HepG2 (cell line): Measurements from ENCODE around the gene CEP164. TPM values are rescaled to one million over a fixed set of nuclear protein-coding genes. Genes with fewer than 3 reads are reported as not detected.

Experiments
- HCFC1 ChIP-seq: fragments of 150-350 bp; IDR thresholded peaks from 2 replicates; pipeline ENCODE4 v1.6.1; 2014; ENCODE audit warnings: low read depth, low read length
- KDM1A ChIP-seq: IDR thresholded peaks from 2 replicates; pipeline ENCODE4 v1.6.1; 2016; ENCODE audit warnings: missing compliant biosample characterization
- NFE2L2 ChIP-seq: fragments of 150-350 bp; IDR thresholded peaks from 2 replicates; pipeline ENCODE4 v1.6.1; 2014; ENCODE audit warnings: low read length
- RFX5 ChIP-seq: IDR thresholded peaks from 2 replicates; pipeline ENCODE4 v1.6.1; 2011; ENCODE audit warnings: low read depth, low read length, improper control_type of control experiment
- TBL1XR1 ChIP-seq: fragments of 150-350 bp; IDR thresholded peaks from 2 replicates; pipeline ENCODE4 v1.6.1; 2014; ENCODE audit warnings: borderline replicate concordance, low read length; ENCODE audit not compliant: partially characterized antibody
- ZNF263 ChIP-seq: sonication (generic); formaldehyde crosslinking; IDR thresholded peaks from 2 replicates; pipeline ENCODE4 v1.4.0; 2020; ENCODE audit warnings: missing genetic modification reagents
- ZNF687 ChIP-seq: sonication (generic); formaldehyde crosslinking; IDR thresholded peaks from 2 replicates; pipeline ENCODE4 v1.5.1; 2020; ENCODE audit warnings: mild to moderate bottlenecking, missing genetic modification reagents, moderate library complexity
- ZNF740 ChIP-seq: sonication (generic); formaldehyde crosslinking; IDR thresholded peaks from 2 replicates; pipeline ENCODE4 v1.4.0; 2020; ENCODE audit warnings: missing genetic modification reagents
- polyA plus RNA-seq, 8 experiments: library from polyadenylated mRNA; depleted of rRNA in 3 of 8; stranded (reverse) in 7 of 8; unstranded in 1 of 8; fragments of >200 nt; fragmentation: Illumina TruSeq in 4 of 8; extraction: Trizol in 4 of 8; gene quantifications; 2 replicates each; pipeline versions ENCODE4 v1.2.1 to v1.2.3, GENCODE V29; 2011 to 2016; ENCODE audit warnings: low read depth in 4 of 8, missing spikeins in 1 of 8, mixed read lengths in 1 of 8; ENCODE audit not compliant: insufficient read depth in 1 of 8
- total RNA-seq, 5 experiments: library from RNA; depleted of rRNA; stranded (reverse); fragments of >200 nt; fragmentation: Illumina TruSeq; extraction: Trizol; gene quantifications; 2 replicates each; pipeline ENCODE4 v1.2.3, GENCODE V29; 2016; ENCODE audit warnings: low read depth in 1 of 5
- TF ChIP-seq, protein P1 (sequence below): sonication (generic); formaldehyde crosslinking; IDR thresholded peaks from 2 replicates; pipeline ENCODE4 v1.4.0; 2020; ENCODE audit warnings: missing genetic modification reagents
- TF ChIP-seq, protein P2 (sequence below): sonication (generic); formaldehyde crosslinking; IDR thresholded peaks from 2 replicates; pipeline ENCODE4 v1.4.0; 2020; ENCODE audit warnings: missing genetic modification reagents
- TF ChIP-seq, protein P3 (sequence below): sonication (generic); formaldehyde crosslinking; IDR thresholded peaks from 2 replicates; pipeline ENCODE4 v1.4.0; 2020; ENCODE audit warnings: missing genetic modification reagents
- TF ChIP-seq, protein P4 (sequence below): sonication (generic); formaldehyde crosslinking; IDR thresholded peaks from 2 replicates; pipeline ENCODE4 v1.4.0; 2020; ENCODE audit warnings: mild to moderate bottlenecking, missing genetic modification reagents
- TF ChIP-seq, protein P5 (sequence below): sonication (generic); formaldehyde crosslinking; IDR thresholded peaks from 2 replicates; pipeline ENCODE4 v1.5.0; 2020; ENCODE audit warnings: missing genetic modification reagents, mild to moderate bottlenecking, borderline replicate concordance

CEP164 gene
- total and polyA plus RNA-seq, 2 of the 13 experiments (the other 11 are each of a cell fraction or from before 2014, with no cell fraction given): 11.4 to 15.2 TPM

DNA sequence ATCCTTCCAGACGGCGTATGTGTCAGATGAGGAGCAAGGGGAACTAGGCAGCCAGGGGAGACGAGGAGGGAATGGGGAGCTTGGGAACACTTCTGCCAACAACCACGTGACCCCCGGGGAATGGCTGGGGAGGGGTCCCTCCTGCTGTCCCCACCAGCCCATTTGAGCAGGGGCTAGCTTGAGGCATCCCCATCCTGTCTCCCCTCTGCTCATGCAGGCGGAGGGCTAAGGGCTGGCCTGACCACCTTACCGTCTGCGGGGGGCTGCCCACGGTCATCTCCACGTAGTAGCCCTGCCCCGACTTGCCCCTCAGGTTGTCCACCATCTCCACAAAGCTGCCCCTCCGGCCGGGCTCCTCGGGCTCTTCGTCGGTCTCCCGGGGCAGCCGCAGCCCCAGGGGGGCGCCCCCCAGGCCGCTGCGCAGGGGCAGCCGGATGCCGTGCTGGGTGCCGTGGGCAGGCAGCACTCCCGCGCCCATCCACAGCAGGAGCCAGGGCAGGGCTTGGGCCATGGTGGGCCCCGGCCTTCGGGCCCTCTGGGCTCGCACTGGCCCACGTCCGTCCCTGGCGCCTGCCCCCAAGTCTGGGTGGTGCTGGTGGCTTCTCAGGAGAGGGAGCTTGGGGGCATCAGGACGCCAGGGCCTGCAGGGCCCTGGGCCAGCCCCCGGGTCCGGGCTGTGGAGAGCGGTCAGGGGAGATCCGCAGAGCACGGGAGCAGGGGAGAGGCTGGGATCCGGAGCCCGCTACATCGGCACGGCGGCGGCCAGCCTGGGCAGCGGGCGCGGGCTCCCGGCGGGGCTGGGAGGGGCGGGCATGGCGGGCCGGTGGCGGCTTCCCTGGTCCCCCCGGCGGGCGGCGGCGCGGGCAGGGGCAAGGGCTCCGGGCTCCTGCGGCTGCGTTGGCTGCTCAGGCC lies 12.1 kb upstream of the CEP164 start (continued):
- TF ChIP-seq, protein P1, sequence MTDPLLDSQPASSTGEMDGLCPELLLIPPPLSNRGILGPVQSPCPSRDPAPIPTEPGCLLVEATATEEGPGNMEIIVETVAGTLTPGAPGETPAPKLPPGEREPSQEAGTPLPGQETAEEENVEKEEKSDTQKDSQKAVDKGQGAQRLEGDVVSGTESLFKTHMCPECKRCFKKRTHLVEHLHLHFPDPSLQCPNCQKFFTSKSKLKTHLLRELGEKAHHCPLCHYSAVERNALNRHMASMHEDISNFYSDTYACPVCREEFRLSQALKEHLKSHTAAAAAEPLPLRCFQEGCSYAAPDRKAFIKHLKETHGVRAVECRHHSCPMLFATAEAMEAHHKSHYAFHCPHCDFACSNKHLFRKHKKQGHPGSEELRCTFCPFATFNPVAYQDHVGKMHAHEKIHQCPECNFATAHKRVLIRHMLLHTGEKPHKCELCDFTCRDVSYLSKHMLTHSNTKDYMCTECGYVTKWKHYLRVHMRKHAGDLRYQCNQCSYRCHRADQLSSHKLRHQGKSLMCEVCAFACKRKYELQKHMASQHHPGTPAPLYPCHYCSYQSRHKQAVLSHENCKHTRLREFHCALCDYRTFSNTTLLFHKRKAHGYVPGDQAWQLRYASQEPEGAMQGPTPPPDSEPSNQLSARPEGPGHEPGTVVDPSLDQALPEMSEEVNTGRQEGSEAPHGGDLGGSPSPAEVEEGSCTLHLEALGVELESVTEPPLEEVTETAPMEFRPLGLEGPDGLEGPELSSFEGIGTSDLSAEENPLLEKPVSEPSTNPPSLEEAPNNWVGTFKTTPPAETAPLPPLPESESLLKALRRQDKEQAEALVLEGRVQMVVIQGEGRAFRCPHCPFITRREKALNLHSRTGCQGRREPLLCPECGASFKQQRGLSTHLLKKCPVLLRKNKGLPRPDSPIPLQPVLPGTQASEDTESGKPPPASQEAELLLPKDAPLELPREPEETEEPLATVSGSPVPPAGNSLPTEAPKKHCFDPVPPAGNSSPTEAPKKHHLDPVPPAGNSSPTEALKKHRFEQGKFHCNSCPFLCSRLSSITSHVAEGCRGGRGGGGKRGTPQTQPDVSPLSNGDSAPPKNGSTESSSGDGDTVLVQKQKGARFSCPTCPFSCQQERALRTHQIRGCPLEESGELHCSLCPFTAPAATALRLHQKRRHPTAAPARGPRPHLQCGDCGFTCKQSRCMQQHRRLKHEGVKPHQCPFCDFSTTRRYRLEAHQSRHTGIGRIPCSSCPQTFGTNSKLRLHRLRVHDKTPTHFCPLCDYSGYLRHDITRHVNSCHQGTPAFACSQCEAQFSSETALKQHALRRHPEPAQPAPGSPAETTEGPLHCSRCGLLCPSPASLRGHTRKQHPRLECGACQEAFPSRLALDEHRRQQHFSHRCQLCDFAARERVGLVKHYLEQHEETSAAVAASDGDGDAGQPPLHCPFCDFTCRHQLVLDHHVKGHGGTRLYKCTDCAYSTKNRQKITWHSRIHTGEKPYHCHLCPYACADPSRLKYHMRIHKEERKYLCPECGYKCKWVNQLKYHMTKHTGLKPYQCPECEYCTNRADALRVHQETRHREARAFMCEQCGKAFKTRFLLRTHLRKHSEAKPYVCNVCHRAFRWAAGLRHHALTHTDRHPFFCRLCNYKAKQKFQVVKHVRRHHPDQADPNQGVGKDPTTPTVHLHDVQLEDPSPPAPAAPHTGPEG: 0 out of 2 replicates have a peak, but pooled peaks have one; percentile 23
- TF ChIP-seq RFX5: no peak
- no peak for TF ChIP-seq HCFC1
- TF ChIP-seq TBL1XR1: no peak
- no peak for TF ChIP-seq ZNF740 (CRISPR knock-in tag)
- peak; percentile 4; the same call in 1 of the 2 replicates for TF ChIP-seq ZNF263 (CRISPR knock-in tag)
- TF ChIP-seq ZNF687: peak; percentile 30; the same call in 1 of the 2 replicates
- TF ChIP-seq, protein P2, sequence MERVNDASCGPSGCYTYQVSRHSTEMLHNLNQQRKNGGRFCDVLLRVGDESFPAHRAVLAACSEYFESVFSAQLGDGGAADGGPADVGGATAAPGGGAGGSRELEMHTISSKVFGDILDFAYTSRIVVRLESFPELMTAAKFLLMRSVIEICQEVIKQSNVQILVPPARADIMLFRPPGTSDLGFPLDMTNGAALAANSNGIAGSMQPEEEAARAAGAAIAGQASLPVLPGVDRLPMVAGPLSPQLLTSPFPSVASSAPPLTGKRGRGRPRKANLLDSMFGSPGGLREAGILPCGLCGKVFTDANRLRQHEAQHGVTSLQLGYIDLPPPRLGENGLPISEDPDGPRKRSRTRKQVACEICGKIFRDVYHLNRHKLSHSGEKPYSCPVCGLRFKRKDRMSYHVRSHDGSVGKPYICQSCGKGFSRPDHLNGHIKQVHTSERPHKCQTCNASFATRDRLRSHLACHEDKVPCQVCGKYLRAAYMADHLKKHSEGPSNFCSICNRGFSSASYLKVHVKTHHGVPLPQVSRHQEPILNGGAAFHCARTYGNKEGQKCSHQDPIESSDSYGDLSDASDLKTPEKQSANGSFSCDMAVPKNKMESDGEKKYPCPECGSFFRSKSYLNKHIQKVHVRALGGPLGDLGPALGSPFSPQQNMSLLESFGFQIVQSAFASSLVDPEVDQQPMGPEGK (CRISPR knock-in tag): peak; percentile 24; the same call in 1 of the 2 replicates
- TF ChIP-seq, protein P3, sequence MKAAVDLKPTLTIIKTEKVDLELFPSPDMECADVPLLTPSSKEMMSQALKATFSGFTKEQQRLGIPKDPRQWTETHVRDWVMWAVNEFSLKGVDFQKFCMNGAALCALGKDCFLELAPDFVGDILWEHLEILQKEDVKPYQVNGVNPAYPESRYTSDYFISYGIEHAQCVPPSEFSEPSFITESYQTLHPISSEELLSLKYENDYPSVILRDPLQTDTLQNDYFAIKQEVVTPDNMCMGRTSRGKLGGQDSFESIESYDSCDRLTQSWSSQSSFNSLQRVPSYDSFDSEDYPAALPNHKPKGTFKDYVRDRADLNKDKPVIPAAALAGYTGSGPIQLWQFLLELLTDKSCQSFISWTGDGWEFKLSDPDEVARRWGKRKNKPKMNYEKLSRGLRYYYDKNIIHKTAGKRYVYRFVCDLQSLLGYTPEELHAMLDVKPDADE (CRISPR knock-in tag): no peak
- TF ChIP-seq, protein P4, sequence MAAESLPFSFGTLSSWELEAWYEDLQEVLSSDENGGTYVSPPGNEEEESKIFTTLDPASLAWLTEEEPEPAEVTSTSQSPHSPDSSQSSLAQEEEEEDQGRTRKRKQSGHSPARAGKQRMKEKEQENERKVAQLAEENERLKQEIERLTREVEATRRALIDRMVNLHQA (CRISPR knock-in tag): no peak
- TF ChIP-seq KDM1A: no peak
- TF ChIP-seq, protein P5, sequence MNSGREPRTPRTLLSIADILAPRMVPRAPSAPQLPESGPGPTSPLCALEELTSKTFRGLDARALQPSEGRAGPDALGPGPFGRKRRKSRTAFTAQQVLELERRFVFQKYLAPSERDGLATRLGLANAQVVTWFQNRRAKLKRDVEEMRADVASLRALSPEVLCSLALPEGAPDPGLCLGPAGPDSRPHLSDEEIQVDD (CRISPR knock-in tag): no peak
- TF ChIP-seq NFE2L2: no peak
